Smooth muscle cell of the brain vasculature (primary cell): ENCODE measurements around the gene CHCHD4.
"Not testable (repeated sequence)": the region's sequence is repeated elsewhere in the genome, so short reads cannot be mapped to it uniquely, and the experiment has no call there.

ENCODE experiments used
- DNase-seq: peaks from one replicate; pipeline ENCODE4 v3.0.0-alpha.2; 2012; ENCODE audit warnings: low read depth, low spot score

Gene CHCHD4

GRCh38 chr3:14135581-14135980, 10.9 kb upstream of the CHCHD4 start:
- DNase-seq = no peak

- no peak for DNase-seq
These were observed 9.6 kb upstream of the CHCHD4 start for GRCh38 chr3:14134291-14134690.

DNA sequence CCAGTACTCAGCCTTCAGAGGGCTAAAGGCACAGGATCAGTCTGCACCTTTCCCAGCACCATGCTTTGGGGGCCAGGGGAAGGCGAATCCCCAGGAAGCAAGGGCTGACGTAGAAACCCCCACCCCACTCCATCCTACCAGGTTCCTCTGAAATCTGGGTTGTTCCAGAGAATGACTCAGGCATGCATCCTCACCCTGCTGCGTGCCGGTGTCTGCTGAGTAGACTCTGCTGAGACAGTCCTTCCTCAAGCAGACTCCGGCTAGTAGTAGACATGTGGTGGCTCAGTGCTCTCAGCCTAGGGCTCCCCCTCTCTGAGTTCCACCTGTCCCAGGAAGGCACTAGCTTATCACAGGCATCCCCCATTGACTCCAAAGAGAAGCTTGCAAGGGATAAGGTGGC, 9.2 kb upstream of the CHCHD4 start:
- DNase-seq = no peak

DNA sequence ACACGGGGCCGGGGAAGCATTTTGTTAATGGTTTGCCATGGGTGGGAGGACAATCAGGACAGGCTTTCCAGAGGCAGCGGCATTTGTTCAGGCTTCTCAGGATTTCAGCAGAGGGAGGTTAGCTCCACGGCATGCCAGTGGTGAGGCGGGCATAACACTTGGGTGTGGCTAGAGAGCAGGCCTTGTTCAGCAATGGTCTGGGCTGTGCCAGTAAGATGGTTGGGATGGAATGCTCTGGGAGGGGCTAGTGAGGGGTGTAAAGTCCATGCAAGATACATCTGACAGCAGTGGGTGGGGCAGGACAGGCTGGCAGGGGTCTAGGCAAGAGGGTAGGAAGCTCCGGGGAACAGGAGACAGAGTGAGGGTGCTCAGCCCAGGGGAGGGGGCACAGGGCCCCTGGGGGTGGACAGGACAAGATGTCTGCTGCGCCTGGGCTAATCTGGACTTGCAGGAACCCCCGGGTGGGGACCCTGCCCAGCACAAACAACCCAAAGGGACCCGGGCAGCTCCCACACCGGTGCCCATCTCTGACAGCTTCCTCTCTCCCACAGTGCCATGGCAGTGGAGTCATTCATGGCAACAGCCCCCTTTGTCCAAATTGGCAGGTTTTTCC, 8.6 kb upstream of the CHCHD4 start:
- no peak for DNase-seq

GRCh38 chr3:14132689-14133088, 8.0 kb upstream of the CHCHD4 start:
- DNase-seq = no peak

- DNase-seq = no peak
These were observed 7.5 kb upstream of the CHCHD4 start for GRCh38 chr3:14132120-14132519.

DNA sequence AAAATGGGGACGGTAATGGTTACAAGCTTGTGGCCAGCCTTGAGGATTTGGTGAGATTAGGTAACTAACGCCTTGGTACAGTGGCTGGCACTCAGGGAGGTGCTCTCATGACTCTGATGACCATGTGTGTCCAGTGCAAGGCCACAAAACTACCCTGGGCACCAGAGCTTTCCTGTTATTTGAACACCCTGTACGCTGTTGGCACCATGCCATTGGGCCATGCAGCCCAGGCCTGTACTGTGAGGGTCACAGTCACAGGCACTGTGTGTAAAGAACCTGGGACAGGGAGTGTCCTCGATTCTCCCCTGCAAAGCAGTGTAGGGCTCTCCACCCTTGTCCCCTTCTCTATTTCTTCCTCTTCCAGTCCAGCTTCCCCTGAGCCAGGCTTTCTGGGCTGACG, 6.5 kb upstream of the CHCHD4 start:
- DNase-seq = no peak

- no peak for DNase-seq
These were observed 6.0 kb upstream of the CHCHD4 start for GRCh38 chr3:14130707-14131106.

DNA sequence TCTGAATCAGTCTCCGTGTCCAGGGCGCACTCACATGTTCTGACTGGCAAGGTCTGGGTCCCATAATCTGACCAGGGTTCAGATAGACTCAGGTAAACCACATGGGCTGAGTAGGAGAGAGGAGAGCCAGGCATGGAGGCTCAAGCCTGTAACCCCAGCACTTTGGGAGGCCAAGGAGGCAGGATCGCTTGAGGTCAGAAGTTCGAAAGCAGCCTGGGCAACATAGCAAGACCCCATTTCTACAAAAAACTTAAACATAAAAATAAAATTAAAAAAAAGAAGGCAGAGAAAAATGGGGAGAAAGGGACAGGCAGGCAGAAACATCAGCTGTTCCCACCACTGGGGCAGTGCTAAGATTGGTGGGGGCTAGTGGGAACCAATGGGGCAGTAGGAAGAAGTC, 5.6 kb upstream of the CHCHD4 start:
- DNase-seq = no peak

- no peak for DNase-seq
These were observed 4.6 kb upstream of the CHCHD4 start for GRCh38 chr3:14129296-14129695.

DNA sequence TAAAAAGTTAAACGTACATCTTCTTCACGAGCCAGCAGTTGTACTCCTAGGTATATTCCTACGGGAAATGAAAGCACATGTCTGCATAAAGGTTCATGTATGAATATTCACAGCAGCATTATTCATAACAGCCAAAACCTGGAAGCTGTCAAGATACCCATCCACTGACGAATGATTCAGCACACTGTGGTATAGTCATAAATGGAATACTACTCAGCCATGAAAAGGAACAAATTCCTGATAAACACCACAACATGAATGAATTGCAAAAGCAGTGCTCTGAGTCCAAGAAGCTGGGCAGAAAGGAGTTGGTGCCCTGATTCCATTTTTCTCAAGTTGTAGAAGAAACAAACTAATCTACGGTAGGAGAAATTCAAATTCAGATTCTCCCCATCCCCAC, 4.1 kb upstream of the CHCHD4 start:
- DNase-seq = no peak

DNA sequence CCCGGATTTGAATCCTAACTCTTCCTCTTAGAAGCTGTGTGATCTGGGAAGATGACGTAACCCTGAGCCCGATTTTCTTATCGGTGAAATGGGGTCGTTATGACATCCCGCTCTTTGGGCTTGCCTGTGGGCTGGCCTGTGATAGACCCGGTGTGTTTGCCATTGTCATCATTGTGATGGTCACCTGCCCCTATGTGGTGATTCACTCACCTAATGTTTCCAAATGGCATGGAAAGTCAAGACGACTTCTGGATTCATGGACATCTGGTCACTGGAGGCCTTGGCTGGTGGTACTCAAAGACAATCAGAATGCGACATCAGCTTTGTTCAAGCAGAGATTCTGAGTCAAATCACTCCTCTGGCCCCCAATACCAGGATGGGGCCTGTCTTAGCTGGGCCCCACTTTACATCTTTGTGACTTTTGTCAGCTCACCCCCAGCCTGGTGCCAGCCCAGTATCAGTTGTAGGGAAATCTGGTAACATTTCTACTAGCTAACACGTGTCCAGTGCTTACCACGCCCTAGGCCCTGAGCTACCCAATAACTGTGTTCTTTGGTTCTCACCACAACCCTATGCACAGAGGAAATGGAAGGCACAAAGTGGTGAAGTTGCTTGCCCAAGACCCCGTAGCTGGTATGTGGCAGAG, 3.0 kb upstream of the CHCHD4 start:
- DNase-seq = no peak

GRCh38 chr3:14126887-14127505, 2.3 kb upstream of the CHCHD4 start:
- DNase-seq = no peak

GRCh38 chr3:14126017-14126886, 1.6 kb upstream of the CHCHD4 start:
- no peak for DNase-seq

GRCh38 chr3:14125193-14126016, 735 bp upstream of the CHCHD4 start:
- peak; percentile 69 for DNase-seq

DNA sequence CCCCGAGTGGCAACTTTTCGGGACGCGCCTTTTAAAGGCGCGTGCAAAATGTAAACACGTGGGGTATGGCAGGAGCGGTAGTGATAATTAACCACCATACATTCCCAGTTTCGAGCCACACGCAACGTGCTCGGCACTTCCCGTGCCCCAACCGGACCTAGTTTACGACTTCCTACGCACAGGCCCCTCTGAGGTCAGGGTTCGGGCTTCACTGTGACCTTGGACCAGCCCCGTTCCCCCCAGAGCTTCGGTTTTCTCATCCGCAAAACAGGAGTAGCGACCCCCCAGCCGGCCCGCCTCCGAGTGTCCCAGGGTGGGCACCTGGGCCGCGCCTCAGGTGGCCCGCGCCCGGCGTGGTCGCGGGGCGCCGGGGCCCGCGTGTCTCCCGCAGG, 451 bp downstream of the CHCHD4 start:
- DNase-seq = no peak

- DNase-seq = no peak
These were observed 1.1 kb downstream of the CHCHD4 start for GRCh38 chr3:14123308-14124222.

DNA sequence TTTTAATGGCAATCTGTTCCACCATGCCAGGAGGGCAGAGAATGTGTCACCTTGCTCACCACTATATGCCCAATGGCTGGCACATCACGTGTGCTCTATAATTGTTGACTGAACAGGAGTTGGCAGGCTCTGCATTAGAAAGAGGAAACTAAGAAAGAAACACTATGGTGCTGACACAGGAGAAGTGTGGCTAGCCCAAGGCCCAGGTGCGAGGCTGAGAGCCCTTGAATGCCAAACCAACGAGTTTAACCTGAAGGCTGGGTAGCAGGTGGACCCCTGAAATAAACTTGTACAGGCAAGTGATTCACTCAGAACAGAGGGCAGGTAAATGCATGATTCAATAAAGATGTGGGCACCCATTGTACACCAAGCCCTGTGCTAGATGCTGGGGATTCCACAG, 2.4 kb downstream of the CHCHD4 start:
- DNase-seq = no peak

DNA sequence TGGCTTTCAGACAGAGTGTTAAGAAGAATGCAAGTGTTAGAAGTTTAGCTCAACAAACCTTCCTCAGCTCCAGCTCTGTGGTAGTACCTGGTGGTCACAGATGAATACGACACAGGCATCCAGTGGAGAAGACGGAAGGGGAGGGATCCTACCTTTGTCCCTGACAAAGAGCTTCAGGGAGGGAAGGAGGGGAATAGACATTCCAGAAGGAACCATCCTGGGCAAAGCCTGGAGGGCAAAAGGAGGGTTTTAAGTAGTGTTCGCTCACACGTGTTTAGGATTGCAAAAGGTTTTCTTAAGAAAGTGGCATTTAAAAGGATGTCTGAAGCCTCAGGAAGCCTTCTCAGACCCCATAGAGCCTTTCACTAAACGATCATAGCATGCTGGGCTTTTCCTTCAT, 2.8 kb downstream of the CHCHD4 start:
- no peak for DNase-seq

DNA sequence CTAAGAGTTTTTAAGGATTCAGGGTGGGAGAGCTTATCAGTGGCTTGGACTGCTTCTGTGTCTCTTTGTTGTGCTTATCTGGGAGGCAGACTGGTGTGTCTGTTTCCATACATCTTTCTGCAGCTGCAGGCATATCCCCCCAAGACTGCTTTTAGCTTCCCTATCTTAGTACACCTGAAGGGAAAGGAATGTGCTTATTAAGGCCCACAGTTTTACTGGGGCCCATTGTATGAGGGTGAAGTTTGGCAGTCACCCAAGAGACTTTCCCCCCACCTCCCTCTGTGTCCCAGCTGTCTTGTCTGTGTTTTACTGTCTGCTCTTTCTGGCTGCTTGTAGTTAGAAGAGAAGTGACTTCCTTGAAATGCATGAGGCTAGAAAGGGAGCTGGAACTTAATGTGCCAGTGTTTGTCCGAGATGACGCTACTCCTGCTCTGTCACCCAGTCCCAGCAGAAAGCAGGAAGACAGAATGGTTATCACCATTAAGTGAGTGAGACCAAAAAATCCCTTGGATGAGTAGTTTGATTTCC, 3.7 kb downstream of the CHCHD4 start:
- DNase-seq = not testable (repeated sequence)
